HG03045 (cell line): ENCODE results near the gene BACH2.
"Not testable (repeated sequence)": the region's sequence is repeated elsewhere in the genome, so short reads cannot be mapped to it uniquely, and the experiment has no call there.

Source experiments
- ATAC-seq: cut with Tn5 transposase; IDR thresholded peaks from one replicate; pipeline ENCODE4 v1.9.1; 2021; ENCODE audit warnings: mild to moderate bottlenecking, moderate library complexity; ENCODE audit not compliant: unreplicated experiment

BACH2 gene

DNA sequence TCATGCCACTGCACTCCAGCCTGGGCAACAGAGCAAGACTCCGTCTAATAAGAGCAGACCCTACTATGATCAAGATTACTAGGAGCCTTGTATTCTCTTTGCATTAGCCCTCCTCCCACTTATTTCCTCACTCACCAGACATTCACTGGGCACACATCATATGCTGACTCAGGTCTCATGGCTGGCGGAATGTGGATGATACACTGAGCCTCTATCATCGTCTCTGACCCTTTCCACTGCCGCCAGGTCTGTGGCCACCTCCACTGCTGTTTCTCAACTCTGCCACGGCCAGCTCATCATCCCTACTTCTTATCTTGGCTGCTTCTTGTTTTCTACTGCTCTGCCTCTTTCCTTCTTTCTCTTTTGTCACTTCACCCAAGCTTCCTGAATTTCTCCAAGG is 161.0 kb downstream of the BACH2 start:
- ATAC-seq: no peak

DNA sequence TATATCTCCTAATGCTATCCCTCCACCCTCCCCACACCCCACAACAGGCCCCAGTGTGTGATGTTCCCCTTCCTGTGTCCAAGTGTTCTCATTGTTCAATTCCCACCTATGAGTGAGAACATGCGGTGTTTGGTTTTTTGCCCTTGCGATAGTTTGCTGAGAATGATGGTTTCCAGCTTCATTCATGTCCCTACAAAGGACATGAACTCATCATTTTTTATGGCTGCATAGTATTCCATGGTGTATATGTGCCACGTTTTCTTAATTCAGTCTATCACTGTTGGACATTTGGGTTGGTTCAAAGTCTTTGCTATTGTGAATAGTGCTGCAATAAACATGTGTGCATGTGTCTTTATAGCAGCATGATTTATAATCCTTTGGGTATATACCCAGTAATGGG is 163.0 kb downstream of the BACH2 start:
- ATAC-seq: not testable (repeated sequence)

DNA sequence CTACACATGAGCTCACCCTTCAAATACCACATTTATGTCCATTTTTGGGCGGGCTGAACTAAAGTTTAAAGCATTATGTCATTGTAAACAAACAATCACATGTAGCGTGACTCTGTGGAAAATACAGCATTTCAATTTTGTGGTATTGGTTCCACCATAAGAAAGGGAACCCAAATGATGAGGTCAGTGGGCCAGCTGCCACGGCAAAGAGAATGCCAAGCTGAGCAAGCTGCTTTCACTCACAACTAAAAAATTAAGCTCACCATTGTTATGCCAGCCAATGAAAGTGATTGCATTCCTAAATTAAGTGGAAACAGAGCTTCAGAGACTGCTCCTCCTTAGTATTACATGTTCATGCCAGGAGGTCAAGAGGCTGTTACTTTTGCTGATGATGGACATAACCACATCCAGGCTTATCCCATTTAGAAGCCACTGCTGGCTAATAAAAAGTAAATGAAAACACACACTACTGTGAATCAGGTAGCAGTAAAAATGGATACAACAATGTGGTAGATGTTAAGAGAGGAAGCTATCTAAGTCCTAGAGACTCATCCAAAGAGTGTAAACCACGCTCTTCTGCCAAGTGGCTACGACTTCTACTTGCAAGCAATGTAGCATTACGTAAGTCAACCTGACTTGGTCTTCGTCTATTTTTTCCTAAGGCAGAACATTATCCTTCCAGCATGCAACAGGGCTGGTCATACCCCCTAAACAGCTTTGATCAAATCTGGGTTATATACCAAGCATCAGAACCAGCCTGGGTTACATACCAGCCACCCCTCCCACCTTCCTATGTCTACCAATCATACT is 164.8 kb downstream of the BACH2 start:
- no peak for ATAC-seq

DNA sequence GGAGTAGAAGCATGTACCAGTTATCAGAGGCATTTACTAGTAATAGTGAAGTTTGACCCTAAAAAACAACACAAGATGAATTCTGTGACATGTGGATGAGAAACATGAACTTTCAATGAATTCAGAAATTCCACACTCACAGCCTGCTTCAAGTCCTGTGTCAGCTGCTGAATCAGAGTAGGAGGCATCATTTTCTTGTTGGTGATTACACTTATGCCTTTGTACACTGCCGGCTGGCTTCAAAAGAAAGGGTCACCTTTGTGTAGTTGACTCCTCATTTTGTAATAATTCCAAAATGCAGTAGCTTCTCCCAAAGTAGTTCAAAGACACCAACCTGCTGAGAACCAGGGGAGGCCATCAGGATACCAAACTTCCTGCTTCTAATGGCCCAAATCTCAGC is 165.5 kb downstream of the BACH2 start:
- no peak for ATAC-seq

DNA sequence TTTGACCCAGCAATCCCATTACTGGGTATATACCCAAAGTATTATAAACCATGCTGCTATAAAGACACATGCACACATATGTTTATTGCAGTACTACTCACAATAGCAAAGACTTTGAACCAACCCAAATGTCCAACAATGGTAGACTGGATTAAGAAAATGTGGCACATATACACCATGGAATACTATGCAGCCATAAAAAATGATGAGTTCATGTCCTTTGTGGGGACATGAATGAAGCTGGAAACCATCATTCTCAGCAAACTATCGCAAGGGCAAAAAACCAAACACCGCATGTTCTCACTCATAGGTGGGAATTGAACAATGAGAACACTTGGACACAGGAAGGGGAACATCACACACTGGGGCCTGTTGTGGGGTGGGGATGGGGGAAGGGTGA is 168.0 kb downstream of the BACH2 start:
- not testable (repeated sequence) for ATAC-seq

DNA sequence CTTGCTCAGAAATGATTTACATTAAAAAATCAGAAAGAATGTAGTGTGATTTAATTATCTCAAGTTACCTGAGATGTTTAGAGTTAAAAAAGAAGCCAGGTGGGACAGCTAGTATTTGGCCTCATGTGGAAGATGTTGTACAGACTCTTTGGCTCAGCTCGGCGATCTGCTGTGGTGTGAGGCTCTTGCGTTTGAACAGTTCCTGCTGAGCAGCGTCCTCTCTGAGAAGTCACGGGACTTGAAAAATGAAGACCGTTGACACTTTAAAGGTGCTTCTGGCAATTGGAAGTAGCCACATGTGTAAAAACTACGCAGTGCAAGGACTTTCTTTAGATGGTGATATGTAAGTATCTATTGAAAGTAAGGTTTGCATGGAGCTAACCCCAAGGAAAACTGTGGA is 169.0 kb downstream of the BACH2 start:
- no peak for ATAC-seq

DNA sequence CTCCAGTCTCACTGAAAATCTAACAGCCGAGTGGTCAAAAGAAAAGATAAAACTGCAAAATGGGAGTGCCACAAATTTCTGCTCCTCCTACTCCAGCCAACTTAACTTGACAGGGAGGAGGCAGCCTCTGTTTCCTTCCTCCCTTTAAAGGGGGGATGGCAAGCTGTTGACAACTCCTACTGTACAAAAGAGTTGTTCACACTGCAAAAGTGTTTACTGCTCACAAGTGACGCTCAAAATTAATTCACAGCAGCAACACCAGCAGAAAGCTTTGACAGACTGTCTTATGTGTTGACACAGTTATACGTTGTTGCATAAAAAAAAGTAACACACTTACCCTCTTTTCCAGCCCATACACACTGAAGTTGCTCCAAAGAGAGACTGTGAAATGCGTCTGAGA is 169.8 kb downstream of the BACH2 start:
- no peak for ATAC-seq

DNA sequence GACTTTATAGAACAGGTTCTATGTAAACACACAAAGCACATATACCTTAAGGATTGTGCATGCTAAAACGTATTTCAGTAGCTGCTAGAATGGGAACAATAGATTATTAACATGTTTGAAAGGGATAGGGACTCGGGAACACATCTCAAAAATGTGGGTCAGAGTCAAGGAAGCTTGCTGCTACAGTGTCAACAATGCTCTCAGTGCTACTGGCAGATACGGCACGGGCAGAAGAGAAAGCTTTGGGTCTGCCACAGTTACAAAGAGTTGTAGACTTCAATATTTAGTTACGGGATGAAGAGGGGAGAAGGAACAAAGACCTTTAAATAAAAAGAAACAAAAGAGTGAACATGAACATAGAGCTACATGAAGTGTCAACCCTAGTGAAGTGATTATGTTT is 170.5 kb downstream of the BACH2 start:
- no peak for ATAC-seq

DNA sequence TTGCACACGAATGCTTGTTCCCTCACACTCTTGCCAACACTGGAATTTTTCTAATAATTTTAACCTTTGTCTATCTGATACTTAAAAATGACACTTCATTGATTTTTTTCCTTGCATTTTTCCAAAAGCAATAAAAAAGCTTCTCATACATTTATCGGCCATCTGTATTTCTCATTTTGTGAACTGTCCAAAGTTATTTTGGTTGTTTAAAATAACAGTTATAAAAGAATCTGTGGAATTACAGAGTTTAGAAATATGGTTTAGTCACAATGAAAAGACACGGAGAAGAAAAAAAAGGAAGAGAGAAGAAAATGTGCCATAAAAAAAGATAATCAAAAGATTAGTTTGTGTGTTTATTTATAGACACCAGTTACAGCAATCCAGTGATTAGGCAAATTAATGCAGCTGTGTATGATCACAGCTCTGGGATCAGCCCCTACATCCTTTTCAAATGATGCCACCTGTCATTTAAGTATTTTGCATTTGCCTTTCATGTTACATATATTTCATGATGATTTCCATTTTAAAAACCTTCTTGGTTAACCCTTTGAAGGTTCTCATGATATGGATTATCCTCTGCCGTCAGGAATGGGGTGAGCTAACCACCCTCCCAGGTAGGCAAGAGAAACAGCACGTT is 171.7 kb downstream of the BACH2 start:
- no peak for ATAC-seq

DNA sequence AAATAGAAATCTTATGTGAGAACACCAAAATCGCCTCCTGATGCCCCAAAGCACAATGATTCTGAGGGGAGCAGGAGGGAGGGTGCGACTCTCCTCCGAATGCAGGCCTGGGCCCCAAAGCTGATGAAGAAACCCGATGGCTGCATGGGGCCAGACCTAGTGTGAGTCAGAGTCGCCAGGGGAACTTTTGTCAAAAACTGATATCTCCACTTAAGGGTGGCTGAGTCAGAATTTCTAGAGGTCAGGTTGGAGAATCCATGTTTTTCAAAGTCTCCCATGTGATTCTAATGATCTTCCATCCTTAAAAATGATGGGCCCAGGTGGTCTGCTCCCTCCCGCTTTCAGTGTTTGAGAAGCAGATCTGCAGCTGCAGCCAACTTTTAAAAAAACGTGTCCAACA is 172.8 kb downstream of the BACH2 start:
- ATAC-seq: no peak

DNA sequence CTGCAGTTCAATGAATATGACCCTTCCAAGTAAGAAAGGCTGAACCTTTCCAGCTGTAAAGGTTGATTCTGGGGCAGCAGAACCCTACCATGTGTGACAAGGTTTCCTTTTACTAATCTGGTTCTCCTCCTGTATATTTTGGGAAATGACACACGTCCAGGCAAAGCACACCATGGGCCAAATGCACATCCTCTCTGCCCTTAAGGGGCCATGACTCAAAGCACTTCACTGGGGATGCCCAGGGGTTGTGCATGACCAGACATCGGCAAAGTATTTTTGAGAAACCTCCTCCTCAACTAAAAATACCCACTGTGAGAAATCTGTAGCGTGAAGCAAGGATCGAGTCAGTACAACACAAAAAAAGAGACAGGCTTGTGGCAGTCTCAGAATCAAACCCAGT is 174.7 kb downstream of the BACH2 start:
- ATAC-seq: peak; percentile 60

DNA sequence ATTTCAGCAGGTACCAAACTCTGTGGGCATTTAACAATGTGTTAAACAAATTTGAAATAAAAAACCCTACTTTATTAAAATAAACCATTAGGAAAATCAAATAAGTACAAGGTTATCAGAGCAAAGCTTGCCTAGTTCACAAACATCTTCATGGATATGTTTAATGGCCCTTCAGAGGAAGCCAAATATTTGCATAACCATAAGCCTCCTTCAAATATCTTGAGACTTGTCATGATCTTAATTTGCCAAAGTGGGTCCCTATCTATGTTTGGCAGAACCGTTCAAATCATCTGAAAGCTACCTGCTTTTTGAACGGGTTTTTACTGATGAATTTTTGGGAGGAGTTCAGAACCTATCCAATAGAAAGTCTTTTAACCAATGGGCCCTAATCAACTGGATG is 176.3 kb downstream of the BACH2 start:
- no peak for ATAC-seq

DNA sequence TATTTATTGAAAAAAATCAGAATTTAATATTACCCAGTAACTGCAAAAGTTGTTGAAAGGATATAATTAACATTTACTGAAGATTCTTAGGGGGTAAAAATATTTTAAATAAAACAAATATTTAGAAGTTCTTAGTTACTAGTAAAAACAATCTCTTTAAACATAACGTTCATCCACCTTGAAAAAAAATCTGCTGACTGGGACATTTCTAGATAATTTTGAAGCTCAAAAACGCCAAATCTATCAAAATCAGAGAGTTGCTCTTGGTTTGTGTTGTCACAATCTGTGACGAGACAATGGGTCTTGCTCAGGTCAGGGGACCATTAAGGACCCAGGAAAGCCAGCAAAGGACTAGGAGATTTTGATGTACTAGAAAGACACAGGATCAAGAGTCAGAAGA is 177.0 kb downstream of the BACH2 start:
- no peak for ATAC-seq

DNA sequence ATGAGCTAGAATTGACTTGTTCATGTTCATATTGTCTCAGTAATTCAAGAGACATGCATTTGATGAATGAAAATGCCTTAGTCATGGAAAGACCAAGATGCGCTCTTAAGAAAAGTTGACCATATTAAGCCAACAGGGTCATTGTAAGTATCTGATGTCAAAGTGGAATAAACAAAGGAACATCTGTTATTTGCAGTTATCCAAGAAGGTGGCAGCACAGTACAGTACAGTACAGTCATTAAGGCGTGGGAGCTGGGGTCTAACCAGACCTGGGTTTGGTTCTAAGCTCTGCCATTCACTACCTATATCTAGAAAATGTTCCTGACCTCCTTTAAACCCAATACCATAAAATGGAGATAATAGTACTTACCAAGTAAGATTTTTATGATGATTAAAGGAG is 178.1 kb downstream of the BACH2 start:
- ATAC-seq: no peak

DNA sequence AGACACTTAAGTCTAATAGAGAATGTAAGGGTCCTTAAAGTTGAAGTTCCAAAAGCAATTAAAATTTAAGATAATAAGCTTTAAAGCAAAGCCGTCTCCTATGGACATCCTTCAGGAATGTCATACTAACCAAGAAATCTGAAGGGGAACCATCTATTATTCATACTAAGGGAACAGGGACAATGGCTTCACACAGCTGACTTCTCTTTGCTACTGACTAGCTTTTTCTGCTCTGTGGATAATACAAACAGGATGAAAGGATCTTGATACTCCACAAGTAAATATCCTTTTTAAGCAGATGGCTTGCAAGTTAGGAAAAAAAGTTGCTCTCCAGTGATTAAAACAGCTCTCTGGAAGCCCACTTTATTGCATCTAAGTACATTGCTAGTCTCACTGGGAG is 178.6 kb downstream of the BACH2 start:
- ATAC-seq: no peak

DNA sequence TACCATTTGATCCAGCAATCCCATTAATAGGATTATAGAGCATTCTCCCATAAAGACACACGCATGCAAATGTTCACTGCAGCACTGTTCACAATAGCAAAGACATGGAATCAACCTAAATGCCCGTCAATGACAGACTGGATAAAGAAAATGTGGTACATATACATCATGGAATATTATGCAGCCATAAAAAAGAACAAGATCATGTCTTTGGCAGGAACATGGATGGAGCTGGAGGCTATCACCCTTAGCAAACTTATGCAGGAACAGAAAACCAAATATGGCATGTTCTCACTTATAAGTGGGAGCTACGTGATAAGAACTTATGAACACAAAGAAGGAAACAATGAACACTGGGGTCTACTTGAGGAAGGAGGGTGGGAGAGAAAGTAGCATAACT is 180.5 kb downstream of the BACH2 start:
- ATAC-seq: not testable (repeated sequence)

DNA sequence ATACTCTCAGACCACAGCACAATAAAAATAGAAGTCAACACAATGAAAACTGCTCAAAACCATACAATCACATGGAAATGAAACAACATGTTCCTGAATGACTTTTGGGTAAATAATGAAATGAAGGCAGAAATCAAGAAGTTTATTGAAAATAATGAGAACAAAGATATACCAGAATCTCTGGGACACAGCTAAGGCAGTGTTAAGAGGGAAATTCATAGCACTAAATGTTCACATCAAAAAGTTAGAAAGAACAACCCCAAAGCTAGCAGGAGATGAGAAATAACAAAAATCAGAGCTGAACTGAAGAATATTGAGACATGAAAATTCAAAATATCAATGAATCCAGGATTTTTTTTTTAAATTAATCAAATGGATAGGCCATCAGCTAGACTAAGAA is 183.3 kb downstream of the BACH2 start:
- ATAC-seq: no peak

DNA sequence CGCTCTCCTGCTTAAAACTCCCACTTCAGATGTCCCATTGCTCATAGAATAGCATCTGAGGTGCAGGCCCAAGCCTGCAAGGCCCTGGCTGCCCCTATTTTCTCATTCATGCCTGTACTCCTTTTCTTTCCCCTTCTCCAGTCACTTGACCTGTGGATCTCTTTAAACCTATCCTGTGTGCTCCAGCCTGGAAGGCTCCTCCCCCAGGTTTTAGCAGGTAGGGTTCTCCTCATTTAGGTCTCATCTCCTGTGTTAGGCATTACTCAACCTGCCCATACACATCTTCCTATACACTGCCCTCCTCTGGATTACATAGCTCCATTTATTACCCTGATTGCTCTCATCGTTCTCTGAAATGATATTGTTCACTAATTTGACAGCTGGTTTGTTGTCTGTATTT is 185.3 kb downstream of the BACH2 start:
- ATAC-seq: no peak

DNA sequence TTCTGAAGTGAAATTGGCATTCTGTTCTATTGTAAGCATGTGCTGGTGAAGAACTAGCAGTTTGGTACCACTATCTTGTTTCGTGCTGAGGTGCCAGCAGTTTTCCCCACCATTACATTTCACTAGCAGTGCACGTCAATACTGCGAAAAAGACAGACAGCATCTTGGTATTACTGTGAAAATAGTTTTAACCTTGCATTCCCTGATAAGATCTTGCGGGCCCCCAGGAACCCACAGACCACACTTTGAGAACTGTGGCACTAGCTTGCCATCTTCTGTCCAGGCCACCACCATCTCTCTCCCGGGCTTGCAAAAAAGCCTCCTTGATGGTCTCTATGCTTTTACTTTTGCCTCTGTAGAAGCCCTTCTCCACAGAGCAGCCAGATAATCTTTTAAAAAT is 185.7 kb downstream of the BACH2 start:
- ATAC-seq: no peak

DNA sequence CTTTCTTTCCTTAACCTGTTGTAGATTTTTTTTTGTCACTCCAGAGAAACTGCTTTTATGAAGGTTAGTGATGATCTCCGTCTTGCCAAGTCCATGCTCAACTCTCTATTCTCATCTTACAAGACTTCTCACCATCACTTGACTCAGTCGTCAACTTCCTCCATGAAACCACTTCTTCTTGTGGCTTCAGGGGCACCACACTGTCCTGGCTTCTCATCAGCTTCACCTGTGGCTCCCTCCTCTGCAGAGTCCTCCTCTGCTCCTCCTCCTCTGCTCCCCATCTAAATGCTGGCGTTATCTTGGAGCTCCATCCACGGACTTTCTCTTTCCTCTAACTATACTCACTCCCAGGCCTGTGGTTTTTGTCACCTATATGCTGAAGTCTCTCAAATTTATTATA is 187.5 kb downstream of the BACH2 start:
- no peak for ATAC-seq

DNA sequence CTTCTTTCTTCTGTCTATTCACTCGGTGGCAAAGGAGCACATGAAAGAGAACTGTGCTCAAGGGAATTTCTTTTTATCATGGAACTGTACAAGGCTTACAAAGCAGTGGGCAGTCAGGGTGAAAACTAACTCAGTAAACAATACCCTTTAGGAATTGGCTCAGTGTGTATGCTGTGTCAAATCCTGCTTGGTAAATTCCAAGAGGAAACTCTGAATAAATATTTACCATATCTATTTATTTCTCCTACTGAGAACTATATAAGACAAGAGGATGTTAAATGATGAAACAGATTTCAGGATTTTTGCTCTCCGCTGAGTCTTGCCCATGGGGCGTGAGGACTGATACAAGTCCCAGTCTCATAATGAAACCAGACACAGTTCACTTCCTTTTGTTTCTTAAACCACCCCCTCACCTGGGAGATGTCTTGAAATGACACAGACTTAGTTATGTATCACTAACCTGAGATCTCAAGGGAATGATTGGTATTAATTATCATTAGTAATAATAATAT is 188.8 kb downstream of the BACH2 start:
- peak; percentile 69 for ATAC-seq

DNA sequence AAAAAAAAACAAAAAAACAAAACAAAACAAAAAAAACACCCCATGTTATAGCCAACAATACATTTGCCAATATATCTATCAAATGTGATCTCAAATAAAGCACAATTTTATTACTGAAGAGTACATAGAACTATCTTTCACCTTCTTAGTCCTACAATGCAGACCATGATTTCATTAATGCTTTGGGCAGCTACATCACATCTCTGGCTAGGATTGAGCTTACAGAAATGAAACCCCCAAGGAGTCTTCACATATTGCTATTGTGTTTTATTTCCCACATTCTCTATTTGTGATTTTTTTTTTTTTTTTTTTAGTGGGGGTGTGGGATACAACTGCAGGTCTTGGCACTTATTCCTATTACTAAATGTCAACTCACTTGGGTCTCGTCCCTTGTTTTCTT is 189.3 kb downstream of the BACH2 start:
- ATAC-seq: no peak

DNA sequence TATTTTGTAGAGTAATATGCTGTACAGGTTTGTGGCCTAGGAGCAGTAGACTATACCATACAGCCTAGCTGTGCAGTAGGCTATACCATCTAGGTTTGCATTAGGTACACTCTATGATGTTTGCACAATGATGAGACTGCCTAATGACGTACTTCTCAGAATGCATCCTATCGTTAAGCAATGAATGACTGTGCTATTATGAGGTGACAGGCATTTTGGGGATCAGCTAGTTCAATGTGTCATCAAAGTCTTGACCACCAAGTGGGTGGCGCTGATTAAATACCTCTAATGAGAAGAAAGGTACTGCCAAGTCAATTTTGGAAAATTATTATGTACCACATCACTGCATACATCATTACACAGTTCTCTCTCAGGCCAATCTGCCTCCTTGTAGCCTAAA is 190.2 kb downstream of the BACH2 start:
- ATAC-seq: no peak
